HepG2 (cell line): ENCODE measurements around the gene ALOX5. TPM values are rescaled to one million over a fixed set of nuclear protein-coding genes. Genes with fewer than 3 reads are reported as not detected.

Experiments used
- ATAC-seq: fragments of 200-7000 bp; cut with Tn5 transposase; 3 replicates; pipeline ENCODE4 v1.9.1; 2020; ENCODE audit warnings: mild to moderate bottlenecking, moderate library complexity
- BruUV-seq: library from RNA; stranded (reverse); fragments of 400-500 nt; replicated peaks from 2 replicates; lab custom pipeline; 2021; lab: Mats Ljungman, UMichigan
- CTCF ChIA-PET: fragments of 300-600 bp; formaldehyde crosslinking; extraction: SDS; loops from one replicate; lab custom pipeline; 2021; ENCODE audit warnings: low total read pairs, inconsistent platforms, low intra/inter-chr PET ratio; lab: Yijun Ruan, JAX
- POLR2A ChIA-PET: fragments of 350-600 bp; sonication (Branson Sonifier 250); formaldehyde crosslinking; loops from one replicate; lab custom pipeline; 2020; ENCODE audit warnings: antibody characterized with exemption, inconsistent platforms; lab: Yijun Ruan, JAX
- DNase-seq: peaks from one replicate; pipeline ENCODE4 v3.0.0-alpha.2; 2015; ENCODE audit warnings: low spot score
- FAIRE-seq: peaks from 3 replicates; lab custom pipeline; 2011; peaks lifted over from hg19 to GRCh38; lab: Jason Lieb, UNC
- H2AFZ ChIP-seq: one replicate; pipeline ENCODE4 v1.6.1; 2011; ENCODE audit warnings: low read length, inconsistent platforms
- H3K27ac ChIP-seq: fragments of 300-600 bp; 3 replicates; pipeline ENCODE4 v1.8.0; 2011; ENCODE audit warnings: mixed run types, mild to moderate bottlenecking, mixed read lengths, low read length, inconsistent platforms; ENCODE audit not compliant: insufficient read depth; ENCODE audit errors: extremely low read length
- H3K27me3 ChIP-seq, 2 experiments: fragments of 200-600 bp in 1 of 2; 2 replicates in 1 of 2; 3 replicates in 1 of 2; pipeline versions ENCODE4 v1.6.0 to v1.8.0; 2011; ENCODE audit warnings: low read length in 2 of 2, mild to moderate bottlenecking in 2 of 2, moderate library complexity in 2 of 2, inconsistent platforms in 1 of 2; ENCODE audit not compliant: insufficient read depth in 2 of 2, control insufficient read depth in 1 of 2
- H3K36me3 ChIP-seq, 2 experiments: fragments of 200-600 bp in 1 of 2; replicated peaks in 1 of 2; 2 replicates in 1 of 2; 3 replicates in 1 of 2; pipeline versions ENCODE4 v1.5.1 to v1.8.0; 2011; ENCODE audit warnings: low read length in 2 of 2, inconsistent platforms in 1 of 2; ENCODE audit not compliant: insufficient read depth in 2 of 2, control insufficient read depth in 1 of 2
- H3K4me1 ChIP-seq: 2 replicates; pipeline ENCODE4 v1.5.1; 2012; ENCODE audit warnings: low read length, inconsistent platforms; ENCODE audit not compliant: insufficient read depth
- H3K4me2 ChIP-seq: 2 replicates; pipeline ENCODE4 v1.6.0; 2011; ENCODE audit warnings: low read depth, low read length, inconsistent platforms
- H3K4me3 ChIP-seq, 3 experiments: fragments of 200-600 bp in 1 of 3; sonication (generic), shearing (Covaris generic) in 1 of 3; replicated peaks in 1 of 3; 2 replicates each; pipeline ENCODE4 v1.5.1; 2011 to 2016; ENCODE audit warnings: low read length in 3 of 3, inconsistent platforms in 2 of 3, low read depth in 2 of 3, mild to moderate bottlenecking in 2 of 3, control low read depth in 1 of 3, mixed read lengths in 1 of 3; ENCODE audit not compliant: insufficient read depth in 1 of 3
- H3K79me2 ChIP-seq: one replicate; pipeline ENCODE4 v1.6.1; 2011; ENCODE audit warnings: low read length, inconsistent platforms; ENCODE audit not compliant: insufficient read depth
- H3K9ac ChIP-seq: 2 replicates; pipeline ENCODE4 v1.6.0; 2011; ENCODE audit warnings: mild to moderate bottlenecking, low read depth, low read length, inconsistent platforms; ENCODE audit not compliant: insufficient read depth
- H3K9me3 ChIP-seq: 2 replicates; pipeline ENCODE4 v1.5.1; 2012; ENCODE audit warnings: mild to moderate bottlenecking, low read length
- H4K20me1 ChIP-seq: 2 replicates; pipeline ENCODE4 v1.6.0; 2011; ENCODE audit warnings: inconsistent platforms, mild to moderate bottlenecking, low read length, moderate library complexity; ENCODE audit not compliant: insufficient read depth
- CHCHD3 ChIP-seq: sonication (generic); formaldehyde crosslinking; IDR thresholded peaks from 2 replicates; pipeline ENCODE4 v1.8.0; 2022; ENCODE audit warnings: mild to moderate bottlenecking, missing genetic modification reagents, moderate library complexity
- ZBTB40 ChIP-seq, 2 experiments: fragments of 450-650 bp in 1 of 2; sonication (generic) in 1 of 2; formaldehyde crosslinking in 1 of 2; IDR thresholded peaks; 2 replicates each; pipeline versions ENCODE4 v1.6.1 to v1.8.0; 2016 to 2022; ENCODE audit warnings: antibody characterized with exemption in 1 of 2, mild to moderate bottlenecking in 1 of 2, missing genetic modification reagents in 1 of 2
- WGBS: methylation state at CpG from one replicate; pipeline ENCODE4 v1.1.6; 2017; ENCODE audit warnings: low lambda C conversion rate; 5-methylcytosine and 5-hydroxymethylcytosine counted together
- in situ Hi-C: cut with HindIII; loops from 2 replicates; pipeline ENCODE4 v1.10.0; 2017; ENCODE audit warnings: low pct_unique_long_range_greater_than_20kb; ENCODE audit not compliant: extremely low pct_ligation_motif_present
- intact Hi-C: fragments of 100-400 bp; cut with micrococcal nuclease; formaldehyde crosslinking; loops from one replicate; pipeline ENCODE4 v1.10.0; 2022; ENCODE audit not compliant: unreplicated experiment
- polyA plus RNA-seq, 8 experiments: library from polyadenylated mRNA; depleted of rRNA in 3 of 8; stranded (reverse) in 7 of 8; unstranded in 1 of 8; fragments of >200 nt; fragmentation: Illumina TruSeq in 4 of 8; extraction: Trizol in 4 of 8; gene quantifications; 2 replicates each; pipeline versions ENCODE4 v1.2.1 to v1.2.3, GENCODE V29; 2011 to 2016; ENCODE audit warnings: low read depth in 4 of 8, missing spikeins in 1 of 8, mixed read lengths in 1 of 8; ENCODE audit not compliant: insufficient read depth in 1 of 8
- total RNA-seq, 5 experiments: library from RNA; depleted of rRNA; stranded (reverse); fragments of >200 nt; fragmentation: Illumina TruSeq; extraction: Trizol; gene quantifications; 2 replicates each; pipeline ENCODE4 v1.2.3, GENCODE V29; 2016; ENCODE audit warnings: low read depth in 1 of 5
- TF ChIP-seq, protein P1 (sequence below): IDR thresholded peaks from 2 replicates; pipeline ENCODE4 v1.6.1; 2016; ENCODE audit warnings: low read depth, missing genetic modification reagents, missing compliant biosample characterization

The ALOX5 gene
- total and polyA plus RNA-seq, 2 of the 13 experiments (the other 11 are each of a cell fraction or from before 2014, with no cell fraction given), result 0.04 TPM; not detected in 1

DNA sequence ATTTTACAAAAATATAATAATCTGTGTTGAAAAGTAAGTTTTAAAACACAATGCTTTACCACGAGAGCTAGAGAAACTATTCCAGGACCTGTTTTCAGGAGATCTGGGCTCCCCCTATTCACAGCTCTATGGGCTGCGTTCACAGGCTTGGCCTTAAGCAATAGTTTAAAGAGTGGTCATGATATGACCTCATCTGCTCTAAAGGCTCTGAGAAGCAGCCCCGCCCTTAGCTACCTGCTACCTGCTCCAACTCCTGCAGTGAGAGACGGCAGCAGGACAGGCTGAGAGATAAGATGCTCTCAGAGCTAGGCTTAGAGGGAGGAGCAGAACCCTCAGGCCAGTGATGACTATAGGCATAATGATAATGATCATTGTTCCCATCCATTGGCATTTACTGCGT, 12.6 kb downstream of the ALOX5 start (continued):
- no peak for TF ChIP-seq CHCHD3 (CRISPR knock-in tag)

DNA sequence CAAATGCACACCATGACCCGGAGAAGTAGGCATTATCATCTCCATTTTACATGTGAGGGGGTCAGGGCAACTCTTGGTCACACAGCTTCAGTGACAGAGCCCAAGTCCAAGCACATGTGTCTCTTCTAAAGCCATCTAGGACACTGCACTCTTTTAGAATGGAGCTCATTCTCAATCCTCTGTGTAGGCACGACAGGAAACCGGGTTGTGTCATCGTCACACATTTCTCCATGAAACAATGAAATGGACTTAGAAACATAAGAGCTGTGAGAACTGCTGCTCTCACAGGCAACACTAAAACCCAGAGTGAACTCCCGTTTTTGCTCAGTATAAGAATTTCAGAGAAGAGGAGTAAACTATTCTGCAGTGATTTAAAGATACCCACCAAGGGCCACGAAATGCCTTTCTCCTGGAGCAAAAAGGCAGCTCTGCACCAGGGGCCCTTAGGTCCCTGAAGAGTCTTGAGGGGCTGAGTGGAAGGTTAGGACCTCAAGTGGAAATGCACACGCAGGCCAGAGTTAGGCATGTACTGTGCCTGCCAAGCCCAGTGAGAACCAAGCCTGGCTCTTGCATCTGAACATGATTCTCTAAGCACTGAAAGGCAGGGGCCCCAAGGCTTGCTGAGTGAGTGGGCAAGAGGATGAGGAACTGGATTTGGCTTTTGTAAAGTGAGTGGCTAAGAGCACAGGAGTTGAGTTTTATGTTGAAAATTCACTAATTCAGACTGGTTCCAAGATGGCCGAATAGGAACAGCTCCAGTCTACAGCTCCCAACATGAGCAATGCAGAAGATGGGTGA, 13.3 kb downstream of the ALOX5 start:
- FAIRE-seq, result no peak
- no peak for DNase-seq
- intact Hi-C loops (no loop called here), in situ Hi-C loops (no loop called here)
- H3K27ac ChIP-seq, result no peak overlapping the region
- 1% methylated on average over 8 of the region's 8 CpGs for WGBS
- H3K27me3 ChIP-seq, result peaks cover 0 to 14% of the 10 kb centered on the region in 2 experiments; a peak in 2 of 5 replicates
- ATAC-seq, result no peak
- no peaks in the 10 kb centered on the region for H3K79me2 ChIP-seq
- no peak overlapping the region for H2AFZ ChIP-seq
- H3K4me3 ChIP-seq, result no peak overlapping the region
- no peak overlapping the region for H3K9ac ChIP-seq
- no peaks in the 10 kb centered on the region for H3K4me1 ChIP-seq
- H3K4me2 ChIP-seq, result no peak overlapping the region
- no peaks in the 10 kb centered on the region for H4K20me1 ChIP-seq
- ChIA-PET CTCF (no interaction called here), POLR2A (no interaction called here)
- H3K9me3 ChIP-seq, result no peaks in the 10 kb centered on the region
- H3K36me3 ChIP-seq, result no peaks in the 10 kb centered on the region
- no TSS peak for BruUV-seq
- TF ChIP-seq ZBTB40 (IDR thresholded peaks at IDR 0.05) (no peak), ZBTB40 (CRISPR knock-in tag; IDR thresholded peaks at IDR 0.05) (no peak)
- TF ChIP-seq, protein P1, sequence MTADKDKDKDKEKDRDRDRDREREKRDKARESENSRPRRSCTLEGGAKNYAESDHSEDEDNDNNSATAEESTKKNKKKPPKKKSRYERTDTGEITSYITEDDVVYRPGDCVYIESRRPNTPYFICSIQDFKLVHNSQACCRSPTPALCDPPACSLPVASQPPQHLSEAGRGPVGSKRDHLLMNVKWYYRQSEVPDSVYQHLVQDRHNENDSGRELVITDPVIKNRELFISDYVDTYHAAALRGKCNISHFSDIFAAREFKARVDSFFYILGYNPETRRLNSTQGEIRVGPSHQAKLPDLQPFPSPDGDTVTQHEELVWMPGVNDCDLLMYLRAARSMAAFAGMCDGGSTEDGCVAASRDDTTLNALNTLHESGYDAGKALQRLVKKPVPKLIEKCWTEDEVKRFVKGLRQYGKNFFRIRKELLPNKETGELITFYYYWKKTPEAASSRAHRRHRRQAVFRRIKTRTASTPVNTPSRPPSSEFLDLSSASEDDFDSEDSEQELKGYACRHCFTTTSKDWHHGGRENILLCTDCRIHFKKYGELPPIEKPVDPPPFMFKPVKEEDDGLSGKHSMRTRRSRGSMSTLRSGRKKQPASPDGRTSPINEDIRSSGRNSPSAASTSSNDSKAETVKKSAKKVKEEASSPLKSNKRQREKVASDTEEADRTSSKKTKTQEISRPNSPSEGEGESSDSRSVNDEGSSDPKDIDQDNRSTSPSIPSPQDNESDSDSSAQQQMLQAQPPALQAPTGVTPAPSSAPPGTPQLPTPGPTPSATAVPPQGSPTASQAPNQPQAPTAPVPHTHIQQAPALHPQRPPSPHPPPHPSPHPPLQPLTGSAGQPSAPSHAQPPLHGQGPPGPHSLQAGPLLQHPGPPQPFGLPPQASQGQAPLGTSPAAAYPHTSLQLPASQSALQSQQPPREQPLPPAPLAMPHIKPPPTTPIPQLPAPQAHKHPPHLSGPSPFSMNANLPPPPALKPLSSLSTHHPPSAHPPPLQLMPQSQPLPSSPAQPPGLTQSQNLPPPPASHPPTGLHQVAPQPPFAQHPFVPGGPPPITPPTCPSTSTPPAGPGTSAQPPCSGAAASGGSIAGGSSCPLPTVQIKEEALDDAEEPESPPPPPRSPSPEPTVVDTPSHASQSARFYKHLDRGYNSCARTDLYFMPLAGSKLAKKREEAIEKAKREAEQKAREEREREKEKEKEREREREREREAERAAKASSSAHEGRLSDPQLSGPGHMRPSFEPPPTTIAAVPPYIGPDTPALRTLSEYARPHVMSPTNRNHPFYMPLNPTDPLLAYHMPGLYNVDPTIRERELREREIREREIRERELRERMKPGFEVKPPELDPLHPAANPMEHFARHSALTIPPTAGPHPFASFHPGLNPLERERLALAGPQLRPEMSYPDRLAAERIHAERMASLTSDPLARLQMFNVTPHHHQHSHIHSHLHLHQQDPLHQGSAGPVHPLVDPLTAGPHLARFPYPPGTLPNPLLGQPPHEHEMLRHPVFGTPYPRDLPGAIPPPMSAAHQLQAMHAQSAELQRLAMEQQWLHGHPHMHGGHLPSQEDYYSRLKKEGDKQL (CRISPR knock-in tag), result no peak
